Skeletal muscle satellite cell (primary cell): Measurements from ENCODE around the gene ERGIC1.
"Not testable (repeated sequence)": the region's sequence is repeated elsewhere in the genome, so short reads cannot be mapped to it uniquely, and the experiment has no call there.

Experiments
- H3K27me3 ChIP-seq: 2 replicates; pipeline ENCODE4 v1.7.0; 2013; ENCODE audit warnings: low read length; ENCODE audit not compliant: control insufficient read depth, insufficient read depth
- H3K36me3 ChIP-seq: 2 replicates; pipeline ENCODE4 v1.7.0; 2013; ENCODE audit warnings: mild to moderate bottlenecking, control low read depth, low read length; ENCODE audit not compliant: insufficient read depth
- H3K4me1 ChIP-seq: 2 replicates; pipeline ENCODE4 v1.7.0; 2013; ENCODE audit warnings: low read length; ENCODE audit not compliant: control insufficient read depth, insufficient read depth
- H3K4me2 ChIP-seq: 2 replicates; pipeline ENCODE4 v1.7.0; 2013; ENCODE audit warnings: mild to moderate bottlenecking, low read length
- H3K4me3 ChIP-seq: 2 replicates; pipeline ENCODE4 v1.7.0; 2013; ENCODE audit warnings: low read length
- H3K9ac ChIP-seq: 2 replicates; pipeline ENCODE4 v1.7.0; 2013; ENCODE audit warnings: mild to moderate bottlenecking, low read depth, low read length, moderate library complexity
- H3K9me3 ChIP-seq: replicated peaks from 2 replicates; pipeline ENCODE4 v1.7.0; 2013; ENCODE audit warnings: mild to moderate bottlenecking, control low read depth, low read length

Gene ERGIC1

GRCh38 chr5:172844577-172844838 is 10.5 kb downstream of the ERGIC1 start:
- no peak overlapping the region for H3K4me2 ChIP-seq
- no peaks in the 10 kb centered on the region for H3K27me3 ChIP-seq
- H3K36me3 ChIP-seq = peaks cover 30% of the 10 kb centered on the region
- no peak overlapping the region for H3K9ac ChIP-seq
- H3K4me1 ChIP-seq = peaks cover 47% of the 10 kb centered on the region
- H3K4me3 ChIP-seq = no peak overlapping the region
- H3K9me3 ChIP-seq = no peaks in the 10 kb centered on the region

GRCh38 chr5:172845154-172845553 is 11.1 kb downstream of the ERGIC1 start:
- peaks cover 46% of the 10 kb centered on the region for H3K4me1 ChIP-seq
- no peak overlapping the region for H3K4me3 ChIP-seq
- no peaks in the 10 kb centered on the region for H3K27me3 ChIP-seq
- no peaks in the 10 kb centered on the region for H3K9me3 ChIP-seq
- peak overlapping the region; percentile 46 for H3K9ac ChIP-seq
- H3K36me3 ChIP-seq = peaks cover 30% of the 10 kb centered on the region
- peak overlapping the region; percentile 34 for H3K4me2 ChIP-seq

- Histone ChIP-seq H3K9ac (peak overlapping the region; percentile 46), H3K4me1 (peaks cover 46% of the 10 kb centered on the region), H3K4me2 (no peak overlapping the region), H3K27me3 (no peaks in the 10 kb centered on the region), H3K4me3 (no peak overlapping the region), H3K36me3 (peaks cover 30% of the 10 kb centered on the region), H3K9me3 (no peaks in the 10 kb centered on the region)
Measured at GRCh38 chr5:172845576-172845975, 11.5 kb downstream of the ERGIC1 start.

- H3K4me1 ChIP-seq = peaks cover 42% of the 10 kb centered on the region
- H3K27me3 ChIP-seq = no peaks in the 10 kb centered on the region
- no peak overlapping the region for H3K4me3 ChIP-seq
- peaks cover 26% of the 10 kb centered on the region for H3K36me3 ChIP-seq
- no peak overlapping the region for H3K4me2 ChIP-seq
- H3K9ac ChIP-seq = no peak overlapping the region
- H3K9me3 ChIP-seq = no peaks in the 10 kb centered on the region
Measured at GRCh38 chr5:172846249-172846648, 12.2 kb downstream of the ERGIC1 start.

- H3K4me3 ChIP-seq = no peak overlapping the region
- no peak overlapping the region for H3K4me2 ChIP-seq
- no peaks in the 10 kb centered on the region for H3K9me3 ChIP-seq
- H3K9ac ChIP-seq = no peak overlapping the region
- peaks cover 26% of the 10 kb centered on the region for H3K36me3 ChIP-seq
- H3K4me1 ChIP-seq = peaks cover 39% of the 10 kb centered on the region
- no peaks in the 10 kb centered on the region for H3K27me3 ChIP-seq
Measured at GRCh38 chr5:172846677-172847076, 12.6 kb downstream of the ERGIC1 start.

- Histone ChIP-seq H3K36me3 (peaks cover 26% of the 10 kb centered on the region), H3K4me1 (peaks cover 46% of the 10 kb centered on the region), H3K9ac (peak overlapping the region; percentile 23)
- H3K9me3 ChIP-seq, H3K4me2 ChIP-seq, H3K4me3 ChIP-seq, H3K27me3 ChIP-seq: not testable (repeated sequence)
Measured at GRCh38 chr5:172847584-172847983, 13.5 kb downstream of the ERGIC1 start.

GRCh38 chr5:172848419-172848818 is 14.4 kb downstream of the ERGIC1 start:
- H3K4me1 ChIP-seq = peaks cover 54% of the 10 kb centered on the region
- H3K9me3 ChIP-seq = no peaks in the 10 kb centered on the region
- H3K27me3 ChIP-seq = no peaks in the 10 kb centered on the region
- H3K36me3 ChIP-seq = peaks cover 28% of the 10 kb centered on the region
- no peak overlapping the region for H3K4me2 ChIP-seq
- H3K4me3 ChIP-seq = no peak overlapping the region
- H3K9ac ChIP-seq = no peak overlapping the region

- peaks cover 20% of the 10 kb centered on the region for H3K36me3 ChIP-seq
- H3K4me3 ChIP-seq = no peak overlapping the region
- peak overlapping the region; percentile 60 for H3K9ac ChIP-seq
- H3K4me1 ChIP-seq = peaks cover 64% of the 10 kb centered on the region
- no peaks in the 10 kb centered on the region for H3K27me3 ChIP-seq
- no peaks in the 10 kb centered on the region for H3K9me3 ChIP-seq
- peak overlapping the region; percentile 35 for H3K4me2 ChIP-seq
Measured at GRCh38 chr5:172849606-172850453, 15.8 kb downstream of the ERGIC1 start.

GRCh38 chr5:172850454-172850797 is 16.4 kb downstream of the ERGIC1 start:
- Histone ChIP-seq H3K36me3 (peaks cover 21% of the 10 kb centered on the region), H3K9ac (peak overlapping the region; percentile 60), H3K4me3 (no peak overlapping the region), H3K4me1 (peaks cover 64% of the 10 kb centered on the region), H3K27me3 (no peaks in the 10 kb centered on the region), H3K9me3 (no peaks in the 10 kb centered on the region), H3K4me2 (peak overlapping the region; percentile 35)

GRCh38 chr5:172851254-172851653 is 17.2 kb downstream of the ERGIC1 start:
- peaks cover 18% of the 10 kb centered on the region for H3K36me3 ChIP-seq
- not testable (repeated sequence) for H3K27me3 ChIP-seq, H3K4me2 ChIP-seq, H3K4me3 ChIP-seq, H3K9me3 ChIP-seq, H3K9ac ChIP-seq
- H3K4me1 ChIP-seq = peaks cover 70% of the 10 kb centered on the region

GRCh38 chr5:172852490-172853354 is 18.7 kb downstream of the ERGIC1 start:
- Histone ChIP-seq H3K9me3 (no peaks in the 10 kb centered on the region), H3K9ac (peak overlapping the region; percentile 77), H3K4me2 (no peak overlapping the region), H3K27me3 (no peaks in the 10 kb centered on the region), H3K4me1 (peaks cover 75% of the 10 kb centered on the region), H3K4me3 (no peak overlapping the region), H3K36me3 (peaks cover 26% of the 10 kb centered on the region)
